PFSK-1 (cell line): ENCODE measurements around the gene SRPK2.

Experiments used
- FOXP2 ChIP-seq: optimal IDR thresholded peaks from 2 replicates; pipeline ENCODE3; 2011; ENCODE audit warnings: borderline replicate concordance, control low read depth, inconsistent platforms; ENCODE audit not compliant: insufficient read depth; ENCODE audit errors: extremely low read length, extremely low read depth
- POLR2AphosphoS5 ChIP-seq: IDR thresholded peaks from 2 replicates; pipeline ENCODE4 v1.6.1; 2012; ENCODE audit warnings: low read depth, mild to moderate bottlenecking, control low read depth, low read length, moderate library complexity
- REST ChIP-seq, 2 experiments: IDR thresholded peaks; 2 replicates each; pipeline versions ENCODE4 v1.6.1 to v1.8.0; 2011 to 2012; ENCODE audit warnings: low read depth in 2 of 2, low read length in 2 of 2, control low read depth in 1 of 2, inconsistent platforms in 1 of 2, mild to moderate bottlenecking in 1 of 2, moderate library complexity in 1 of 2; ENCODE audit not compliant: insufficient read depth in 1 of 2
- SIN3A ChIP-seq: IDR thresholded peaks from 2 replicates; pipeline ENCODE4 v1.6.1; 2012; ENCODE audit warnings: mild to moderate bottlenecking, low read length, moderate library complexity, borderline replicate concordance; ENCODE audit not compliant: insufficient read depth
- TAF1 ChIP-seq: IDR thresholded peaks from 2 replicates; pipeline ENCODE4 v1.6.1; 2012; ENCODE audit warnings: low read length, control low read depth, borderline replicate concordance; ENCODE audit not compliant: insufficient read depth

- TF ChIP-seq REST (IDR thresholded peaks at IDR 0.05; ENCODE audit: insufficient read depth in 1 of 2, low read depth in 2 of 2, low read length in 2 of 2) (no peak), POLR2AphosphoS5 (no peak), TAF1 (no peak), SIN3A (no peak), FOXP2 (no peak)
These were observed 169.6 kb downstream of the SRPK2 start for GRCh38 chr7:105218939-105219770.
